Choroid plexus epithelial cell (primary cell): ENCODE results near the gene ST8SIA6.
A peak's percentile ranks its signal among the peaks of the same experiment; 100 is the strongest.

Experiments used
- DNase-seq: peaks from one replicate; pipeline ENCODE4 v3.0.0-alpha.2; 2010; ENCODE audit warnings: low read depth
- H3K4me3 ChIP-seq: 2 replicates; pipeline ENCODE4 v1.5.1; 2011; ENCODE audit warnings: low read depth, mild to moderate bottlenecking, control low read depth, low read length, moderate library complexity
- TF ChIP-seq, protein P1 (sequence below): conservative IDR thresholded peaks from 2 replicates; pipeline ENCODE4 v1.5.1; 2011; ENCODE audit warnings: low read depth, mild to moderate bottlenecking, control low read depth, inconsistent platforms, low read length, moderate library complexity

The ST8SIA6 gene

DNA sequence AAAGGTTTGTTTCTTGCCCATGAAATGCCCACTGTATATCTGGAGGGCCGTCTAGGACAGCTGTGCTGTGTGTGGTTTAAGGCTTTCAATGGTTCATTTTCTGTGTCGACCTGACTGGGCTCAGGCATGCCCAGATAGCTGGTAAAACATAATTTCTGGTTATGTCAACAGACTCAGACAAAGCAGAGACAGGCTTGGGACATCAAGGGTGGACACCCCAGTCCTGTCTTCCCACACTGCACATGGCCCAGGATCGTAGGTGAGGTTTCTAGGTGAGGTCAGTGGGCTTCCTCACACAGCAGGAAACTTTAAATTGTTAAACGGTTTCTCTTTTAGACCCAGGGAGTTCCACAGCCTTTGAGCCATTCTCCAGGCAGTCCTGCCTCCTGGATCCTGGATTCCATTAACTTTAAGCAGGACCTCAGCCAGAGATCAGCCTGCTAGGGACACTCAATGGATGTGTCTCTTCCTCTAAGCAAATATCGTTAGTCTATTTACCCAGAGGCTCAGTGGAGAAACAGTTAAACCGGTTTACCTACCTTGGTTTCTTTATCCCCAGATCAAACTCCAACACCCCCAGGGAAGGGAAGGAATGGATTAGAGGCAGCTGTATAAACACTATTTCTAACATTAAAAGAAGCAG lies 66.4 kb downstream of the ST8SIA6 start:
- peak; percentile 8 for DNase-seq
- H3K4me3 ChIP-seq, result no peak overlapping the region
- TF ChIP-seq, protein P1, sequence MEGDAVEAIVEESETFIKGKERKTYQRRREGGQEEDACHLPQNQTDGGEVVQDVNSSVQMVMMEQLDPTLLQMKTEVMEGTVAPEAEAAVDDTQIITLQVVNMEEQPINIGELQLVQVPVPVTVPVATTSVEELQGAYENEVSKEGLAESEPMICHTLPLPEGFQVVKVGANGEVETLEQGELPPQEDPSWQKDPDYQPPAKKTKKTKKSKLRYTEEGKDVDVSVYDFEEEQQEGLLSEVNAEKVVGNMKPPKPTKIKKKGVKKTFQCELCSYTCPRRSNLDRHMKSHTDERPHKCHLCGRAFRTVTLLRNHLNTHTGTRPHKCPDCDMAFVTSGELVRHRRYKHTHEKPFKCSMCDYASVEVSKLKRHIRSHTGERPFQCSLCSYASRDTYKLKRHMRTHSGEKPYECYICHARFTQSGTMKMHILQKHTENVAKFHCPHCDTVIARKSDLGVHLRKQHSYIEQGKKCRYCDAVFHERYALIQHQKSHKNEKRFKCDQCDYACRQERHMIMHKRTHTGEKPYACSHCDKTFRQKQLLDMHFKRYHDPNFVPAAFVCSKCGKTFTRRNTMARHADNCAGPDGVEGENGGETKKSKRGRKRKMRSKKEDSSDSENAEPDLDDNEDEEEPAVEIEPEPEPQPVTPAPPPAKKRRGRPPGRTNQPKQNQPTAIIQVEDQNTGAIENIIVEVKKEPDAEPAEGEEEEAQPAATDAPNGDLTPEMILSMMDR, result no peak

DNA sequence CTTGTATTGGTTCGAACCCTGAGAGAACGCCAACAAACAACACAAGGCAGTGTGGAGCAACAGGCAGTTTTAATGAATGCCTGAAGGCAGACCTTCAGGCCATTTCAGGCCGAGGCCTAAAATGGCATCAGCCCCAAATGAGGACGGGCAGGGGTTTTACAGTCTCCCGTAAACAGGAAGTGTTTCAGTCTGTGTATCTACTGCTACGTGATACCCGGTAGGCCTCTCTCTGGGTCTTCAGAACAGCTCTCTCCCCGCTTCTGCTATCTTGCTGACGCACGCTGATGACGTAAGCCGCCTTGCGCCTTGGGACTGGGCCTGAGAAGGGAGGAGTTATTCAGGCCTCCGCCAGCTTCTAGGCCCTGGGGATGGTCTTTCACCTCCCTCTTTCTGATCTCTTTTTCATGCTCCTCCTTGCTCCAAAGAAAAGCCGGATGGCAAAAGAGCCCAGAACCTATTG lies 67.7 kb downstream of the ST8SIA6 start:
- TF ChIP-seq, protein P1, result no peak
- no peak overlapping the region for H3K4me3 ChIP-seq
- DNase-seq, result no peak

DNA sequence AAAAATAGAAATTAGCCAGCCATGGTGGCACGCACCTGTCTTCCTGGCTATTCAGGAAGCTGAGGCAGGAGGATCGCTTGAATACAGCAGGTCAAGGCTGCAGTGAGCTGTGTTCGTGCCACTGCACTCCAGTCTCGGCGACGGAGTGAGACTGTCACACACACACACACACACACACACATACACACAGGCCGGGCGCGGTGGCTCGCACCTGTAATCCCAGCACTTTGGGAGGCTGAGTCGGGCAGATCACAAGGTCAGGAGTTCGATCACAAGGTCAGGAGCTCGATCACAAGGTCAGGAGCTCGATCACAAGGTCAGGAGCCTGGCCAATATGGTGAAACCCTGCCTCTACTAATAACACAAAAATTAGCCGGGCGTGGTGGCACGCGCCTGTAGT lies 68.4 kb downstream of the ST8SIA6 start:
- no peak for DNase-seq
- TF ChIP-seq, protein P1, result no peak
- H3K4me3 ChIP-seq, result no peak overlapping the region

DNA sequence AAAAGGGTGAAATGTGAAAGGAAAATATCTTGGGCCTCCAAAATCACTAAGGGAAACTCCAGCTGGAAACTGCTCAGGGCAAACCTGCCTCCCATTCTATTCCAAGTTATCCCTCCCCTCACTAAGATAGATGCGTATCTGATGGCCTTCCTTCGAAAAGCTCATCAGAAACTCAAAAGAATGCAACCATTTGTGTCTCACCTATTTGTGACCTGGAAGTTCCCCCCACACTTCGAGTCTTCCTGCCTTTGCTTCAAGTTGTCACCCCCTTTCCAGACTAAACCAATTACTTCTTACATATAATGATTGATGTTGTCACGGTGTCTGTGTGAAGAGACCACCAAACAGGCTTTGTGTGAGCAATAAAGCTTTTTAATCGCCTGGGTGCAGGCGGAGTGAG lies 69.3 kb downstream of the ST8SIA6 start:
- no peak for DNase-seq
- TF ChIP-seq, protein P1, result no peak
- no peak overlapping the region for H3K4me3 ChIP-seq

DNA sequence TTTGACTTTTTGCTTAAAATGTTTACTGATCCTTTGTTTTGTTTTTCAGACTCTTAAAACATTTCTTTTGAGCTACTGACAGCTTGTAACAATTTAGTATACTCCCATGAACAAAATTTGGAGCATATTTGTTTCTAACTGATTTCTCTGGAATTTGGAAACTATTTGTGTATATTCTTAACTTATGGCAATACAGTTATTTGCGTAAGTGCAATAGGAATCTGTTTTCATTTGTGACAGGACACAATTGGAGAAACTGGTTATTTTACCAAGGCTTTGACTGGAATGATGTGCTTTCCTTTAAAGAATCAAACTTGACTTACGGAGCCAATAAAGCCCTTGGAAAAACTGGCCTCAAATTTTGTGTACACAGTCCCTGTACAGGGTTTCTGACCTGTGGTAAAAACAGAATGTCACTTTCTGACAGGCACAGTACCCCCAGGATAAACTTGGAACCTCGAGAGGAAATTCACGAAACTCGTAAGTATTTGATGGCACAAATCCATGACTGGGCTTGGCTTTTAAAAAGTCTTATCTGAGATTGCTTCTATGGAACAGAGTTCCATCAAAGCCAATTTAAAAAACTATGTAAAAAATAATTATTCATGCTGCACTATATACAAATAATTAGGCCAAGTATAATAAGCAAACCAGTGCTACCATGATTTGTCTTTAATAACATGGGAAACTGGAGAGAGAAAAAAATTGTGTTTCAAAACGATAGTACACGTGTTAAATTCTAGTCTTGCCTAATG lies 70.4 kb downstream of the ST8SIA6 start:
- DNase-seq, result peak; percentile 6
- H3K4me3 ChIP-seq, result no peak overlapping the region
- TF ChIP-seq, protein P1, result no peak

DNA sequence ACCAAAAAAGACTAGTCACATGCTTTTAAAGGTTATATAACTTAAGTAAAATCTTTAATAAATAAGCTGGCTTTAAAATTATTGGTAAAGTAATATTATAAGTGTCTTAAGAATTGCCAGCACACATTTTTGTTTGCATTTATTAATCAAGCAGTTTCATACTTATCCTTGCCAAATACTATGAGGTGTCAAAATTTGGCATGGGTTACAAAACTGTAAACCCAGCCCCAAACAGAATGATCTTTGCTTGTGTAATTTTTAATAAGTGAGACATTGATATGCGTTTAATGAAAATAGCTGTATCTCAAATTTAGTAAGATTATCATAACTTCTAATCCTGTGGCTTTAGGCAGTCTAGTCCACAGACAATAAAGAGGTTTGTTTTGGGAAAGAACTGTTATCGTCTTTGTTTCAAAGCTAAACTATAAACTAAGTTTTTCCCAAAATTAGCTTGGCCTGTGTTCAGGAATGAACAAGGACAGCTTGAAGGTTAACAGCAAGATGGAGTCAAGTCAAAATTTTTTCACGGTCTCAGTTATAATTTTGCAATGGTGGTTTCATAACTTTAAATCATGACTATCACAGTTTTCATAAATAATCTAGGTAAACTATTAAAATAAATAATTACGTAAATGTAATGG lies 72.8 kb downstream of the ST8SIA6 start:
- DNase-seq, result no peak
- TF ChIP-seq, protein P1, result no peak
- no peak overlapping the region for H3K4me3 ChIP-seq
